ENCODE measurements around the gene CHAF1B. TPM values are rescaled to one million over a fixed set of nuclear protein-coding genes. Genes with fewer than 3 reads are reported as not detected.

CHAF1B gene
- total and polyA plus RNA-seq, 9 of the 15 experiments (the other 6 are each of a cell fraction or from before 2014, with no cell fraction given), result 7.5 to 36.8 (median 21.0) TPM

DNA sequence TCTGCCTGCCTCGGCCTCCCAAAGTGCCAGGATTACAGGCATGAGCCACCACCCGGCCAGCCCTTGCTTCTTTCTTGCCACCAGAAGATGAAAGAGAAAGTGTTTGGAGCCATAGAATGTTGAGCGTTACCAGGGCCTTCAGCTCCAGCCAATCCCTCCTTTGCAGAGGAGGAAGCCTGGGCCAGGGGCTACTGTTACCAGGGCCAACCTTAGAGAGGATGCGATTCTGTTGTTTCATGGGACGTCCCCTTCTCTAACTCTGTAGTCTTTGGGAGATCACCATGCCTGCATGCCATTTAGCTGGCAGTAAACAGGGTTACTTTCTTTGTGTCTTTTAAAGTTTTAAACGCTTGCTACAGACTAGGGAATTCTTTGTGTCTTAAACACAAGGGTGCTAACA lies 49.0 kb downstream of the CHAF1B start:
- intact Hi-C loops (cut with micrococcal nuclease) (no loop called here), in situ Hi-C loops (cut with MboI) (no loop called here)
- Histone ChIP-seq H2AFZ (ENCODE audit: low read depth, low read length) (no peak overlapping the region), H3K36me3 (ENCODE audit: control insufficient read depth, insufficient read depth, low read length) (no peaks in the 10 kb centered on the region), H3K79me2 (ENCODE audit: control insufficient read depth, insufficient read depth, low read length) (no peaks in the 10 kb centered on the region), H3K4me3 (no peak overlapping the region), H3K9ac (ENCODE audit: insufficient read depth in 1 of 2, low read depth in 2 of 2, low read length in 2 of 2) (no peak overlapping the region), H4K20me1 (replicated peaks; ENCODE audit: control insufficient read depth, insufficient read depth, low read length) (peaks cover 19% of the 10 kb centered on the region), H3K9me1 (ENCODE audit: control insufficient read depth, insufficient read depth, low read length) (no peaks in the 10 kb centered on the region), H3K9me3 (replicated peaks; ENCODE audit: control insufficient read depth, insufficient read depth, low read depth, low read length) (no peaks in the 10 kb centered on the region), H3K27ac (ENCODE audit: extremely low read depth, low read depth, low read length) (no peak overlapping the region), H3K4me2 (ENCODE audit: insufficient read depth, low read length) (no peak overlapping the region), H3K4me1 (replicated peaks in 1 of 2; ENCODE audit: control insufficient read depth in 2 of 2, insufficient read depth in 2 of 2, low read length in 2 of 2) (peaks cover 14 to 22% of the 10 kb centered on the region in 2 experiments), H3K27me3 (ENCODE audit: control insufficient read depth in 2 of 2, insufficient read depth in 2 of 2, low read length in 2 of 2) (peaks cover 12 to 26% of the 10 kb centered on the region in 2 experiments; a peak in 4 of 5 replicates)
- ChIA-PET POLR2A (interaction anchor here (0.6 kb wide), 1 partner anchor 20 kb away, joined by 3 read pairs; no protein-coding TSS in a partner anchor), CTCF (ENCODE audit: low intra/inter-chr PET ratio) (no interaction called here)
- no peak for FAIRE-seq
- DNase-seq (ENCODE audit: extremely low read depth in 1 of 4, low spot score in 3 of 4), result no peak
- ATAC-seq, result no peak
- WGBS (ENCODE audit: insufficient coverage, low coverage, missing lambda C conversion rate), result 27% methylated on average over 6 of the region's 6 CpGs
- no TSS peak for BruUV-seq (replicated peaks)
- no peak for TF ChIP-seq CBX2 (IDR thresholded peaks at IDR 0.05; ENCODE audit: insufficient read depth, low read length, poor library complexity, severe bottlenecking)
- no peak for TF ChIP-seq TCF15 (CRISPR knock-in tag; IDR thresholded peaks at IDR 0.05)
- no peak for TF ChIP-seq POLR2A (conservative IDR thresholded peaks at IDR 0.05)
- no peak for TF ChIP-seq RAD21 (CRISPR knock-in tag; conservative IDR thresholded peaks at IDR 0.05 in 1 of 2, IDR thresholded peaks at IDR 0.05 in 1 of 2)
- no peak for TF ChIP-seq YY1 (IDR thresholded peaks at IDR 0.05; ENCODE audit: borderline replicate concordance in 1 of 3, control insufficient read depth in 1 of 3, extremely low read depth in 1 of 3, insufficient read depth in 3 of 3, insufficient read length in 1 of 3, insufficient replicate concordance in 2 of 3, low read depth in 1 of 3, low read length in 2 of 3)
- TF ChIP-seq SMC3 (conservative IDR thresholded peaks at IDR 0.05; ENCODE audit: insufficient read depth, low read depth, low read length), result no peak
- TF ChIP-seq NR1H2 (CRISPR knock-in tag; IDR thresholded peaks at IDR 0.05), result no peak
- TF ChIP-seq CBX8 (IDR thresholded peaks at IDR 0.05; ENCODE audit: borderline replicate concordance, extremely low read depth, low read depth, low read length, poor library complexity, severe bottlenecking), result no peak
- TF ChIP-seq ZNF197 (CRISPR knock-in tag; IDR thresholded peaks at IDR 0.05; ENCODE audit: low read depth), result no peak
- TF ChIP-seq, protein P1, sequence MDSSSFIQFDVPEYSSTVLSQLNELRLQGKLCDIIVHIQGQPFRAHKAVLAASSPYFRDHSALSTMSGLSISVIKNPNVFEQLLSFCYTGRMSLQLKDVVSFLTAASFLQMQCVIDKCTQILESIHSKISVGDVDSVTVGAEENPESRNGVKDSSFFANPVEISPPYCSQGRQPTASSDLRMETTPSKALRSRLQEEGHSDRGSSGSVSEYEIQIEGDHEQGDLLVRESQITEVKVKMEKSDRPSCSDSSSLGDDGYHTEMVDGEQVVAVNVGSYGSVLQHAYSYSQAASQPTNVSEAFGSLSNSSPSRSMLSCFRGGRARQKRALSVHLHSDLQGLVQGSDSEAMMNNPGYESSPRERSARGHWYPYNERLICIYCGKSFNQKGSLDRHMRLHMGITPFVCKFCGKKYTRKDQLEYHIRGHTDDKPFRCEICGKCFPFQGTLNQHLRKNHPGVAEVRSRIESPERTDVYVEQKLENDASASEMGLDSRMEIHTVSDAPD (CRISPR knock-in tag; IDR thresholded peaks at IDR 0.05), result no peak
- TF ChIP-seq RAD51 (IDR thresholded peaks at IDR 0.05; ENCODE audit: borderline replicate concordance, low read depth), result no peak
- no peak for TF ChIP-seq ZNF143 (CRISPR knock-in tag; IDR thresholded peaks at IDR 0.05)
- TF ChIP-seq RBM17 (IDR thresholded peaks at IDR 0.05; ENCODE audit: borderline replicate concordance, low read depth, low read length), result no peak
- no peak for TF ChIP-seq SAP30 (IDR thresholded peaks at IDR 0.05; ENCODE audit: borderline replicate concordance, insufficient read depth, low read depth, low read length, poor library complexity, severe bottlenecking)
- TF ChIP-seq KDM4B (IDR thresholded peaks at IDR 0.05; ENCODE audit: borderline replicate concordance in 2 of 2, low read depth in 1 of 2), result no peak
- TF ChIP-seq ZNF518B (CRISPR knock-in tag; IDR thresholded peaks at IDR 0.05), result no peak
